Measurements from ENCODE around the gene ARID1B. TPM values are rescaled to one million over a fixed set of nuclear protein-coding genes. Genes with fewer than 3 reads are reported as not detected.

ARID1B gene
- total and polyA plus RNA-seq, 7 experiments from 2014 or later = 17.5 to 164 (median 139) TPM

DNA sequence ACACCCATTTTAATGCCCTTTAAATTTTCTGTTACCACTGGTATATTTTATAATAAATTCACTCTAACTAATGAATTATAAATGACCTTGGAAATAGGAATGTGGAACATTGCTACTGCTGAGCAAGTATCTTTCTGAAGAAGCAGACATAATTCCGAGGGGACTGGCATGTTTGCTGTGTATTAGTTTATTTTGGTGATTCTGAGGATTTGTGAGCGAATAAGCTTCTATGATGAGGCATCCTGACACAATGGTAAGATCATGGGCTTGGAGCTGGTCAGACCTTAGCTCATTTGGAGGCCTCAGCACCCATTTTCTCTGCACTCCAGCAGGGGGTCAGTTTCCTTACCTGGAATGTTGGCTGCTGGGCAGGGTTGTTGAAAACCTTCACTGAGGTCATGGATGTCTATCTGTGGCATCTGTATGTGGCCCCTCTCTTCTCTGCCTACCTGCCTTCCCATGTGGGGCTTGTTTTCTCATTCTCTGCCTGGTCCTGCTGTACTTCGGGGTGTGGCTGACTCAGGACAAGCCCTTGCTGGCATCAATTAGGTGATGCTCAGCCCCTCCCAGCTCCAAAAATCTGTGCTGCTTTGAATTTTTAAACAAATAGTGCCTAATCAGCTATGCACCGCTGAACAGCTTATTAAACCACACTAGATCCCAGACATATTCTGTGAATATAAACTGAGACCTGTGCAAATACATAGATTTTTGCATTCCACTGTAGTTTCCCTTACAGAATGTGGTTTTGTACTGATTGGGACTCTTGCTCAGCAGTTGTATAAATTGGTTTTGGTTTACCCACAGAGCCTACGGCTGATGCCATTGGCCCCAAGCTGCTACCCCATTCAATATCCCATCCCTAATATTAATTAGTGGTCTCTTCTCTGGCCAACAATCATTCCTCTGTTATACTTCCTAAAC is 10.7 kb downstream of the ARID1B start:
- H3K27me3 ChIP-seq (ENCODE audit: control insufficient read depth in 2 of 2, insufficient read depth in 2 of 2, low read length in 2 of 2) = no peaks in the 10 kb centered on the region
- no peak overlapping the region for H3K4me3 ChIP-seq (ENCODE audit: low read length)
- H3K27ac Mint-ChIP-seq = peak overlapping the region in 1 of 9 donors; percentile 77
- peak overlapping the region in 6 of 10 donors; percentile 15 to 65 (median 42) for H3K4me3 Mint-ChIP-seq
- no peak overlapping the region for H3K27ac ChIP-seq (ENCODE audit: low read depth, low read length)
- H3K4me1 Mint-ChIP-seq = peaks cover 61 to 96% (median 94%) of the 10 kb centered on the region in 7 donors
- H3K36me3 Mint-ChIP-seq = peaks cover 0 to 17% (median 3%) of the 10 kb centered on the region in 5 donors
- POLR2A ChIA-PET = interaction anchor here (0.7 to 2.4 kb wide), 5 partner anchors 9 to 176 kb away, joined by 3 to 16 read pairs (median 4); partner anchors contain the start of gene ARID1B
- H3K36me3 ChIP-seq (ENCODE audit: control insufficient read depth in 2 of 3, insufficient read depth in 3 of 3, low read length in 3 of 3) = no peaks in the 10 kb centered on the region
- ATAC-seq = no peak
- H3K4me1 ChIP-seq (ENCODE audit: control insufficient read depth in 2 of 2, insufficient read depth in 2 of 2, low read length in 2 of 2) = peaks cover 37 to 52% of the 10 kb centered on the region in 2 donors
- intact Hi-C loops (cut with micrococcal nuclease) = no loop called here
- no peaks in the 10 kb centered on the region for H3K9me3 Mint-ChIP-seq
- no peak for DNase-seq
- no peaks in the 10 kb centered on the region for H3K27me3 Mint-ChIP-seq
- CTCF ChIA-PET = interaction anchor here (1.1 kb wide), 1 partner anchor 7 kb away, joined by 3 read pairs; no protein-coding TSS in a partner anchor
- H3K9me3 ChIP-seq (ENCODE audit: control insufficient read depth in 2 of 3, low read length in 3 of 3) = no peaks in the 10 kb centered on the region

DNA sequence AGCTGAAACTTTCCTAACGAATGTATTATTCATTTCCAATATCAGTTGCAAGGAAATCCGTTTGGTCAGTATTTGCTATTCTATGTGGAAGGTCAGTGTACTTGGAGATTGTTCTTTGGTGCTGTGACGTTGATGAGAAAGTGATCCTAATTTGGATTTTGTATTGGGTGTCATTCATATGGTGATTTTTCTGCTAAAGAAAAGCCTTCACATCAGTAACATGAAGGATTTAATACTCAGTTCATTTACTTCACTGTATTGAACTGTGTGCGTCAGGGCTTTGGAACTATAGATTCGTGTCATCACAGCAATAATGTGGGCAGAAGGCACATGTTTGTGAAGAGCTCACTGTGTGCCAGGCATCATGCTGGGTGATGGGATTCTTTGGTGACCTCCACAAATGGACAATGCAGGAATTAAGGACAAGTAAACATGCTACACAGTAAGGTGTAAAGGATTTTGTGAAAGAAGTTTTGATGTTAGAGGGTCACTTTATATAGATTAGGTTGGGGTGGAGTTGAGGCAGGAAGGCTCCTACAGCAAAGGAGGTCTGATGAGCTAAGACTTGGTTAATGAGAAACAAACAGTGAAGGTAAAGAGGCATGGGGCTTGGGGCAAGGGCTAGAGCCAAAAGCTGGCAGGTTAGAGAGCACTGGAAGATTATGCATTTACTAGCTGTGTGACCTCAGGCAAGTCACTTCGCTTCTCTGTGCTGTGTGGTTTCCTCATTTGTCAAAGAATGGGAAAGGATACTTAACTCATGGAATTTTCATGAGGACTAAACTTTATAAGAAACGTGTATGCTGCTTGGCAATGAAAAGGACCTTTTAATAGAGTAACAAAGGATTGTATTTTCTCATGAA is 12.1 kb downstream of the ARID1B start:
- POLR2A ChIA-PET = interaction anchor here (1.0 to 1.7 kb wide), 4 partner anchors 9 to 175 kb away, joined by 3 to 6 read pairs (median 5); no protein-coding TSS in a partner anchor

DNA sequence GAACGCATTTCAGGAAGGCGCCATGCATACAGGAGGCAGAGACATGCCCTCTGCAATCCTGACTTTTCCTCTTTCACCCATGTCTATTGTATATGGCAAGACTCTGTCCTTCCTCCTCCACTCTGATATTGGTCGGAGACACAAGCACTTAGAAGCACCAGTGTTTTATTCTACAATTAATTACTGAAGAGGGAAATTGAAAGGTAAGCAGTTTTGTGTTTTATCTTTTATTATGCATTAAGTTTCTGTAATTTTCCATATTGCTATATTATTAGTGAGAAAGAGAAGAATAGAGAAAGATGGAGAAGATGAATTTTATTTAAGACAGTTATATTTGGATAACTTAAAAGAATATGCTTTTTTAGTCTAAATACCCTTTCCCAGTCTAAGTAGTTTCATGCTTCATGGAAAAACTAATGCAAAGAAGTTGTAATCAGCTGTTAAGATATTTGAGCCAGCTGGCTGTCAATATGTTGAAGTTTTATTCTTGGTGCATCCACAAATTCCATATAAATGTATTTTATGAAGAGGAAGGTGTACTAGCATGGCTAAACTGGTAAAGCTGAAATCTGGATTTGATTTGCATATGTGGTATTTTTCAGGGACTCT is 13.6 kb downstream of the ARID1B start:
- POLR2A ChIA-PET = interaction anchor here (1.4 to 1.6 kb wide), 2 partner anchors 12 to 14 kb away, joined by 3 to 5 read pairs; partner anchors contain the start of gene ARID1B
- H3K27me3 Mint-ChIP-seq = no peaks in the 10 kb centered on the region
- H3K27me3 ChIP-seq (ENCODE audit: control insufficient read depth in 2 of 2, insufficient read depth in 2 of 2, low read length in 2 of 2) = no peaks in the 10 kb centered on the region
- H3K27ac Mint-ChIP-seq = peak overlapping the region in 5 of 9 donors; percentile 23 to 82 (median 71)
- no peaks in the 10 kb centered on the region for H3K36me3 ChIP-seq (ENCODE audit: control insufficient read depth in 2 of 3, insufficient read depth in 3 of 3, low read length in 3 of 3)
- H3K4me1 Mint-ChIP-seq = peaks cover 51 to 99% (median 94%) of the 10 kb centered on the region in 7 donors
- peak overlapping the region in 8 of 10 donors; percentile 42 to 76 (median 60) for H3K4me3 Mint-ChIP-seq
- peaks cover 0 to 10% (median 2%) of the 10 kb centered on the region in 5 donors for H3K36me3 Mint-ChIP-seq
- ATAC-seq (no peak), DNase-seq (no peak)
- intact Hi-C loops (cut with micrococcal nuclease) = loop anchor here (1.0 to 5.0 kb wide), 3 partner anchors 11 to 36 kb away; partner anchors contain the start of gene ARID1B (in 1 of the 2)
- H3K4me1 ChIP-seq (ENCODE audit: control insufficient read depth in 2 of 2, insufficient read depth in 2 of 2, low read length in 2 of 2) = peaks cover 27 to 57% of the 10 kb centered on the region in 2 donors
- H3K9me3 Mint-ChIP-seq = no peaks in the 10 kb centered on the region
- H3K4me3 ChIP-seq (ENCODE audit: low read length) = no peak overlapping the region
- H3K9me3 ChIP-seq (ENCODE audit: control insufficient read depth in 2 of 3, low read length in 3 of 3) = no peaks in the 10 kb centered on the region
- CTCF ChIA-PET = no interaction called here
- no peak overlapping the region for H3K27ac ChIP-seq (ENCODE audit: low read depth, low read length)

More for the DNA sequence above, 12.1 kb downstream of the ARID1B start:
- ATAC-seq (no peak), DNase-seq (no peak)
- no peaks in the 10 kb centered on the region for H3K27me3 Mint-ChIP-seq
- Histone ChIP-seq H3K9me3 (ENCODE audit: control insufficient read depth in 2 of 3, low read length in 3 of 3) (no peaks in the 10 kb centered on the region), H3K27me3 (ENCODE audit: control insufficient read depth in 2 of 2, insufficient read depth in 2 of 2, low read length in 2 of 2) (no peaks in the 10 kb centered on the region), H3K4me3 (ENCODE audit: low read length) (no peak overlapping the region), H3K36me3 (ENCODE audit: control insufficient read depth in 2 of 3, insufficient read depth in 3 of 3, low read length in 3 of 3) (no peaks in the 10 kb centered on the region), H3K27ac (ENCODE audit: low read depth, low read length) (no peak overlapping the region), H3K4me1 (ENCODE audit: control insufficient read depth in 2 of 2, insufficient read depth in 2 of 2, low read length in 2 of 2) (peaks cover 27 to 49% of the 10 kb centered on the region in 2 donors)
- H3K27ac Mint-ChIP-seq = peak overlapping the region in 4 of 9 donors; percentile 6 to 54 (median 21)
- intact Hi-C loops (cut with micrococcal nuclease) = no loop called here
- CTCF ChIA-PET = no interaction called here
- peaks cover 0 to 17% (median 3%) of the 10 kb centered on the region in 5 donors for H3K36me3 Mint-ChIP-seq
- H3K4me3 Mint-ChIP-seq = peak overlapping the region in 8 of 10 donors; percentile 8 to 68 (median 35)
- H3K4me1 Mint-ChIP-seq = peaks cover 53 to 97% (median 92%) of the 10 kb centered on the region in 7 donors
- no peaks in the 10 kb centered on the region for H3K9me3 Mint-ChIP-seq

DNA sequence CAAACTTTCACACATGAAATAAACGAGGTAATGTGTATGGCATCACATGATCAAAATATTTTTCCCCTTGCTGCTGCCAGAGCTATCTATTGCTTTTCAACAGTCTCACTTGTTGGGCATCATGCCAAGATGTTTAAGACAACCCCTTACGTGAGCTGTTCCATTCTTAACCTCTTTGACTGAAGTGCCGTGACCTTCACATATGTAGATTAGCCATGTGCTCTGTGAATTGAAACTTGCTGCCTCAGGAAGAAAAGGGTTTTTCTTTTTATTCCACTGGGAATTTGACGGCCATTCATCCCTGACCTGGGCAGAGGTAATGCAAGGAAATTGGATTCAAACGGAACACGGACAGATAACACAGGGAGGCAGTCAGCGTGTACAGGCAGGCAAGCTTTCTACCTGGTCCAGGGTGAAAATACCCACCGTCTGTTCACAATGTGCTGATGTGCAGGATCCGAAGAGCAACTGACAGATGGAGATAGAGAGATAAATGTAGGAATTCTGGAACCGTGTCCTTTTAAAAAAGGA is 14.2 kb downstream of the ARID1B start:
- no peaks in the 10 kb centered on the region for H3K36me3 ChIP-seq (ENCODE audit: control insufficient read depth in 2 of 3, insufficient read depth in 3 of 3, low read length in 3 of 3)
- POLR2A ChIA-PET = interaction anchor here (0.6 to 1.6 kb wide), 3 partner anchors 13 to 229 kb away, joined by 3 to 5 read pairs (median 3); partner anchors contain the start of gene ARID1B
- CTCF ChIA-PET = no interaction called here
- no peak overlapping the region for H3K4me3 ChIP-seq (ENCODE audit: low read length)
- H3K27ac ChIP-seq (ENCODE audit: low read depth, low read length) = no peak overlapping the region
- H3K9me3 ChIP-seq (ENCODE audit: control insufficient read depth in 2 of 3, low read length in 3 of 3) = no peaks in the 10 kb centered on the region
- intact Hi-C loops (cut with micrococcal nuclease) = loop anchor here (1.0 to 5.0 kb wide), 3 partner anchors 11 to 36 kb away; partner anchors contain the start of gene ARID1B (in 1 of the 2)
- no peaks in the 10 kb centered on the region for H3K27me3 ChIP-seq (ENCODE audit: control insufficient read depth in 2 of 2, insufficient read depth in 2 of 2, low read length in 2 of 2)
- H3K27me3 Mint-ChIP-seq = no peaks in the 10 kb centered on the region
- H3K4me3 Mint-ChIP-seq = peak overlapping the region in 9 of 10 donors; percentile 42 to 76 (median 55)
- H3K4me1 ChIP-seq (ENCODE audit: control insufficient read depth in 2 of 2, insufficient read depth in 2 of 2, low read length in 2 of 2) = peaks cover 27 to 55% of the 10 kb centered on the region in 2 donors
- H3K9me3 Mint-ChIP-seq = no peaks in the 10 kb centered on the region
- peak overlapping the region in 8 of 9 donors; percentile 3 to 82 (median 62) for H3K27ac Mint-ChIP-seq
- ATAC-seq = peak; percentile 81
- H3K4me1 Mint-ChIP-seq = peaks cover 51 to 99% (median 94%) of the 10 kb centered on the region in 7 donors
- peaks cover 0 to 6% (median 2%) of the 10 kb centered on the region in 5 donors for H3K36me3 Mint-ChIP-seq
- DNase-seq = peak in 7 of 9 donors; percentile 48 to 84 (median 69)

GRCh38 chr6:156793200-156793599 is 16.0 kb downstream of the ARID1B start:
- ATAC-seq = no peak
- H3K27me3 Mint-ChIP-seq = no peaks in the 10 kb centered on the region
- no peak for DNase-seq
- Histone ChIP-seq H3K27ac (ENCODE audit: low read depth, low read length) (no peak overlapping the region), H3K4me1 (ENCODE audit: control insufficient read depth in 2 of 2, insufficient read depth in 2 of 2, low read length in 2 of 2) (peaks cover 20 to 41% of the 10 kb centered on the region in 2 donors), H3K9me3 (ENCODE audit: control insufficient read depth in 2 of 3, low read length in 3 of 3) (no peaks in the 10 kb centered on the region), H3K36me3 (ENCODE audit: control insufficient read depth in 2 of 3, insufficient read depth in 3 of 3, low read length in 3 of 3) (no peaks in the 10 kb centered on the region), H3K4me3 (ENCODE audit: low read length) (no peak overlapping the region), H3K27me3 (ENCODE audit: control insufficient read depth in 2 of 2, insufficient read depth in 2 of 2, low read length in 2 of 2) (no peaks in the 10 kb centered on the region)
- peaks cover 47 to 100% (median 94%) of the 10 kb centered on the region in 7 donors for H3K4me1 Mint-ChIP-seq
- ChIA-PET CTCF (no interaction called here), POLR2A (no interaction called here)
- peaks cover 0 to 7% (median 6%) of the 10 kb centered on the region in 5 donors for H3K36me3 Mint-ChIP-seq
- H3K4me3 Mint-ChIP-seq = peak overlapping the region in 3 of 10 donors; percentile 66 to 71 (median 68)
- intact Hi-C loops (cut with micrococcal nuclease) = loop anchor here in 1 of 2 donors (5.0 kb wide), 1 partner anchor 34 kb away; no protein-coding TSS in a partner anchor
- H3K27ac Mint-ChIP-seq = peak overlapping the region in 2 of 9 donors; percentile 49 to 59
- H3K9me3 Mint-ChIP-seq = no peaks in the 10 kb centered on the region

Data from naive thymus-derived CD4-positive, alpha-beta T cell (primary cell).